ENCODE measurements around the gene WFIKKN2. TPM values are rescaled to one million over a fixed set of nuclear protein-coding genes. Genes with fewer than 3 reads are reported as not detected.

Gene WFIKKN2
- total RNA-seq, 1 experiment from 2014 or later = not detected

GRCh38 chr17:50853015-50853615 lies 17.7 kb downstream of the WFIKKN2 start:
- H3K4me3 Mint-ChIP-seq (ENCODE audit: unreplicated experiment) = peak overlapping the region; percentile 64
- no peaks in the 10 kb centered on the region for H3K27me3 ChIP-seq (replicated peaks; ENCODE audit: control insufficient read depth, insufficient read depth, low read length)
- no peaks in the 10 kb centered on the region for H3K9me3 Mint-ChIP-seq (ENCODE audit: unreplicated experiment)
- H3K27ac Mint-ChIP-seq (ENCODE audit: unreplicated experiment) = peak overlapping the region; percentile 74
- no peaks in the 10 kb centered on the region for H3K36me3 Mint-ChIP-seq (ENCODE audit: insufficient read depth, unreplicated experiment)
- no peak for TF ChIP-seq CTCF (IDR thresholded peaks at IDR 0.05; ENCODE audit: insufficient read depth in 1 of 2, low read depth in 1 of 2, low read length in 1 of 2, severe bottlenecking in 1 of 2, unreplicated experiment in 1 of 2)
- no TSS peak for BruUV-seq (replicated peaks)
- H3K4me1 ChIP-seq = peaks cover 25% of the 10 kb centered on the region
- peak; percentile 36 to 39 for DNase-seq
- peaks cover 30% of the 10 kb centered on the region for H3K4me1 Mint-ChIP-seq (ENCODE audit: low read depth, unreplicated experiment)
- H3K27me3 Mint-ChIP-seq (ENCODE audit: insufficient read depth, unreplicated experiment) = no peaks in the 10 kb centered on the region
- no peaks in the 10 kb centered on the region for H3K36me3 ChIP-seq (ENCODE audit: control insufficient read depth, insufficient read depth, low read length)
- intact Hi-C loops (cut with micrococcal nuclease; ENCODE audit: unreplicated experiment) = no loop called here
- no peaks in the 10 kb centered on the region for H3K9me3 ChIP-seq
- ChIA-PET CTCF (interaction anchor here (0.7 to 7.1 kb wide), 34 partner anchors 8 to 302 kb away, joined by 3 to 186 read pairs (median 10); partner anchors contain the start of genes LUC7L3, NME1, TOB1 and WFIKKN2), POLR2A (interaction anchor here (0.6 to 3.6 kb wide), 8 partner anchors 8 to 117 kb away, joined by 3 to 66 read pairs (median 4); partner anchors contain the start of gene TOB1)
- H3K4me3 ChIP-seq (ENCODE audit: low read depth, low read length) = no peak overlapping the region

- H3K9me3 ChIP-seq = no peaks in the 10 kb centered on the region
- H3K27ac Mint-ChIP-seq (ENCODE audit: unreplicated experiment) = no peak overlapping the region
- peaks cover 30% of the 10 kb centered on the region for H3K4me1 Mint-ChIP-seq (ENCODE audit: low read depth, unreplicated experiment)
- H3K9me3 Mint-ChIP-seq (ENCODE audit: unreplicated experiment) = no peaks in the 10 kb centered on the region
- H3K4me3 Mint-ChIP-seq (ENCODE audit: unreplicated experiment) = no peak overlapping the region
- no peak for TF ChIP-seq CTCF (IDR thresholded peaks at IDR 0.05; ENCODE audit: insufficient read depth in 1 of 2, low read depth in 1 of 2, low read length in 1 of 2, severe bottlenecking in 1 of 2, unreplicated experiment in 1 of 2)
- no peak overlapping the region for H3K4me3 ChIP-seq (ENCODE audit: low read depth, low read length)
- no peaks in the 10 kb centered on the region for H3K27me3 ChIP-seq (replicated peaks; ENCODE audit: control insufficient read depth, insufficient read depth, low read length)
- DNase-seq = peak in 1 of 2 experiments; percentile 26
- no TSS peak for BruUV-seq (replicated peaks)
- no peaks in the 10 kb centered on the region for H3K27me3 Mint-ChIP-seq (ENCODE audit: insufficient read depth, unreplicated experiment)
- peaks cover 25% of the 10 kb centered on the region for H3K4me1 ChIP-seq
- no peaks in the 10 kb centered on the region for H3K36me3 Mint-ChIP-seq (ENCODE audit: insufficient read depth, unreplicated experiment)
- no peaks in the 10 kb centered on the region for H3K36me3 ChIP-seq (ENCODE audit: control insufficient read depth, insufficient read depth, low read length)
- CTCF ChIA-PET = interaction anchor here (1.7 to 7.1 kb wide), 13 partner anchors 9 to 101 kb away, joined by 9 to 186 read pairs (median 26); partner anchors contain the start of gene TOB1
- POLR2A ChIA-PET = interaction anchor here (3.6 kb wide), 1 partner anchor 13 kb away, joined by 66 read pairs; the partner anchor contains the start of gene TOB1
- intact Hi-C loops (cut with micrococcal nuclease; ENCODE audit: unreplicated experiment) = no loop called here
Measured at GRCh38 chr17:50853781-50854180, 18.4 kb downstream of the WFIKKN2 start.

DNA sequence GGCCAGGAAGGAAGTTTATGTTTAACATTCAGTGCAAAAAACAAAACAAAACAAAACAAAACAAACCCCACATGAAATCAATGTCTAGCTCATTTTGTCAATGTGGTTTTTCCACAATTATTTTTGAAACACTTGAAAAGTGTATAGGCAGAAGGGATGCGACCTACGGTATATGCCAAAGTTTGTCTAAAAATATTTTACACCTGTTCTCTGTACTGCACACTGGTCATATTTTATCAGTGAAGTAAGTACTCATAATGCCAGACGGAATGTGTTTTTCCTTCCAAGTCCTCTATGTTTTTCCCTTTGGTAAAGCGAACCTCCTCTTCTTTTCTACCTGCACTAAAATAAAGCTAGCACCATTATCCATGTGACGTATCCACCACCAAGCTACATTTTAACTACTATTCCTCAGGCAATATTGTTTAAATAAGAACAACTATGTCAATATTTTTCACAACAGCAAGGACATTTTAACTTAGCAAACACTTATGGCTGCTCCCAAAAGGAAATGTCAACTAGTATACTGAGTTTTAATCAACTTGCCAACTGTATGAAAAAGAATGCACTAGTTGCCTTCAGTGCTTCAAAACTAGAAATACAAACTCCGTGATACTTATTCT lies 20.4 kb downstream of the WFIKKN2 start:
- CTCF ChIA-PET = interaction anchor here (0.8 to 1.6 kb wide), 8 partner anchors 14 to 101 kb away, joined by 3 to 9 read pairs (median 4); no protein-coding TSS in a partner anchor
- H3K4me3 ChIP-seq (ENCODE audit: low read depth, low read length) = no peak overlapping the region
- no peaks in the 10 kb centered on the region for H3K27me3 Mint-ChIP-seq (ENCODE audit: insufficient read depth, unreplicated experiment)

More for the DNA sequence above, 20.4 kb downstream of the WFIKKN2 start:
- DNase-seq = no peak
- intact Hi-C loops (cut with micrococcal nuclease; ENCODE audit: unreplicated experiment) = no loop called here
- Mint-ChIP-seq H3K27ac (ENCODE audit: unreplicated experiment) (no peak overlapping the region), H3K4me3 (ENCODE audit: unreplicated experiment) (no peak overlapping the region), H3K9me3 (ENCODE audit: unreplicated experiment) (no peaks in the 10 kb centered on the region), H3K36me3 (ENCODE audit: insufficient read depth, unreplicated experiment) (peaks cover 3% of the 10 kb centered on the region), H3K4me1 (ENCODE audit: low read depth, unreplicated experiment) (peaks cover 30% of the 10 kb centered on the region)
- H3K36me3 ChIP-seq (ENCODE audit: control insufficient read depth, insufficient read depth, low read length) = no peaks in the 10 kb centered on the region
- no peaks in the 10 kb centered on the region for H3K27me3 ChIP-seq (replicated peaks; ENCODE audit: control insufficient read depth, insufficient read depth, low read length)
- no peak for TF ChIP-seq CTCF (IDR thresholded peaks at IDR 0.05; ENCODE audit: insufficient read depth in 1 of 2, low read depth in 1 of 2, low read length in 1 of 2, severe bottlenecking in 1 of 2, unreplicated experiment in 1 of 2)
- POLR2A ChIA-PET = interaction anchor here (0.7 to 1.8 kb wide), 4 partner anchors 11 to 89 kb away, joined by 3 to 20 read pairs (median 8); partner anchors contain the start of gene TOB1
- H3K4me1 ChIP-seq = peaks cover 25% of the 10 kb centered on the region
- no TSS peak for BruUV-seq (replicated peaks)
- H3K9me3 ChIP-seq = no peaks in the 10 kb centered on the region
